H9 (cell line): ENCODE data around the gene LMBR1. TPM values are rescaled to one million over a fixed set of nuclear protein-coding genes. Genes with fewer than 3 reads are reported as not detected.
"Not testable (repeated sequence)": the region's sequence is repeated elsewhere in the genome, so short reads cannot be mapped to it uniquely, and the experiment has no call there.

Experiments used
- DNase-seq: peaks from one replicate; pipeline ENCODE4 v3.0.0-alpha.2; 2017
- H2AFZ ChIP-seq: one replicate; pipeline ENCODE4 v1.6.1; 2013; ENCODE audit warnings: mild to moderate bottlenecking, low read length, control low read depth, moderate library complexity
- H2AK5ac ChIP-seq: 2 replicates; pipeline ENCODE4 v1.6.1; 2013; ENCODE audit warnings: low read length, control low read depth, mixed read lengths; ENCODE audit not compliant: insufficient read length
- H2BK120ac ChIP-seq: one replicate; pipeline ENCODE4 v1.6.1; 2013; ENCODE audit warnings: low read depth, mild to moderate bottlenecking, low read length, control low read depth, inconsistent platforms; ENCODE audit not compliant: poor library complexity, severe bottlenecking
- H2BK12ac ChIP-seq: 2 replicates; pipeline ENCODE4 v1.6.1; 2013; ENCODE audit warnings: low read length, control low read depth, mixed read lengths, low read depth; ENCODE audit not compliant: insufficient read length
- H2BK15ac ChIP-seq: 2 replicates; pipeline ENCODE4 v1.6.1; 2013; ENCODE audit warnings: low read depth, low read length, control low read depth
- H2BK20ac ChIP-seq: one replicate; pipeline ENCODE4 v1.6.1; 2013; ENCODE audit warnings: low read depth, mild to moderate bottlenecking, low read length, control low read depth, inconsistent platforms; ENCODE audit not compliant: poor library complexity, severe bottlenecking
- H2BK5ac ChIP-seq: 2 replicates; pipeline ENCODE4 v1.6.1; 2013; ENCODE audit warnings: low read length, control low read depth, mixed read lengths; ENCODE audit not compliant: insufficient read length
- H3K14ac ChIP-seq: 2 replicates; pipeline ENCODE4 v1.6.1; 2013; ENCODE audit warnings: low read length, control low read depth; ENCODE audit not compliant: insufficient read depth
- H3K18ac ChIP-seq: 2 replicates; pipeline ENCODE4 v1.6.1; 2013; ENCODE audit warnings: low read depth, mild to moderate bottlenecking, mixed read lengths, low read length, control low read depth; ENCODE audit not compliant: insufficient read length
- H3K23ac ChIP-seq: 2 replicates; pipeline ENCODE4 v1.6.1; 2013; ENCODE audit warnings: low read length, control low read depth, mixed read lengths, low read depth; ENCODE audit not compliant: insufficient read length
- H3K23me2 ChIP-seq: 2 replicates; pipeline ENCODE4 v1.6.1; 2013; ENCODE audit warnings: low read depth, mild to moderate bottlenecking, mixed read lengths, low read length, control low read depth; ENCODE audit not compliant: insufficient read length, poor library complexity, severe bottlenecking
- H3K27ac ChIP-seq: 2 replicates; pipeline ENCODE4 v1.5.1; 2013; ENCODE audit warnings: low read length, control low read depth, mixed read lengths, low read depth; ENCODE audit not compliant: insufficient read length
- H3K27me3 ChIP-seq: 2 replicates; pipeline ENCODE4 v1.6.1; 2013; ENCODE audit warnings: low read length, control low read depth, inconsistent platforms; ENCODE audit not compliant: insufficient read depth
- H3K4ac ChIP-seq: 2 replicates; pipeline ENCODE4 v1.6.1; 2013; ENCODE audit warnings: low read depth, mild to moderate bottlenecking, control low read depth, inconsistent platforms, low read length, moderate library complexity
- H3K4me1 ChIP-seq: 2 replicates; pipeline ENCODE4 v1.6.1; 2013; ENCODE audit warnings: low read length, control low read depth, inconsistent platforms; ENCODE audit not compliant: insufficient read depth
- H3K4me2 ChIP-seq: 2 replicates; pipeline ENCODE4 v1.6.1; 2013; ENCODE audit warnings: low read length, control low read depth, mixed read lengths; ENCODE audit not compliant: insufficient read length, insufficient read depth
- H3K56ac ChIP-seq: 2 replicates; pipeline ENCODE4 v1.6.1; 2013; ENCODE audit warnings: low read depth, mild to moderate bottlenecking, mixed read lengths, low read length, control low read depth; ENCODE audit not compliant: insufficient read length
- H3K79me1 ChIP-seq: 2 replicates; pipeline ENCODE4 v1.6.1; 2013; ENCODE audit warnings: low read depth, mild to moderate bottlenecking, moderate library complexity, low read length, control low read depth, inconsistent platforms; ENCODE audit not compliant: insufficient read depth, poor library complexity, severe bottlenecking
- H3K79me2 ChIP-seq: 2 replicates; pipeline ENCODE4 v1.6.1; 2013; ENCODE audit warnings: low read length, control low read depth, inconsistent platforms; ENCODE audit not compliant: insufficient read depth
- H3K9ac ChIP-seq: 2 replicates; pipeline ENCODE4 v1.6.1; 2013; ENCODE audit warnings: low read length, control low read depth, mixed read lengths; ENCODE audit not compliant: insufficient read length; ENCODE audit errors: extremely low read depth
- H3K9me3 ChIP-seq: one replicate; pipeline ENCODE4 v1.6.1; 2013; ENCODE audit warnings: low read depth, low read length, inconsistent platforms; ENCODE audit not compliant: control insufficient read depth
- H3T11ph ChIP-seq: one replicate; pipeline ENCODE4 v1.6.1; 2013; ENCODE audit warnings: mild to moderate bottlenecking, low read length, control low read depth, inconsistent platforms
- H4K20me1 ChIP-seq: one replicate; pipeline ENCODE4 v1.6.1; 2013; ENCODE audit not compliant: control insufficient read depth, insufficient read length, insufficient read depth
- H4K5ac ChIP-seq: 2 replicates; pipeline ENCODE4 v1.6.1; 2013; ENCODE audit warnings: low read depth, mild to moderate bottlenecking, mixed read lengths, low read length, control low read depth; ENCODE audit not compliant: insufficient read length
- H4K8ac ChIP-seq: replicated peaks from 2 replicates; pipeline ENCODE4 v1.6.1; 2013; ENCODE audit warnings: low read length, control low read depth, mixed read lengths, low read depth; ENCODE audit not compliant: insufficient read length
- H4K91ac ChIP-seq: 2 replicates; pipeline ENCODE4 v1.6.1; 2013; ENCODE audit warnings: low read depth, mild to moderate bottlenecking, moderate library complexity, mixed read lengths, low read length, control low read depth; ENCODE audit not compliant: insufficient read length
- H3K27ac Mint-ChIP-seq, 3 experiments: 2 replicates in 2 of 3; 3 replicates in 1 of 3; pipeline ENCODE4 v1.8.0; 2020 to 2021; ENCODE audit warnings: mixed read lengths in 3 of 3, mild to moderate bottlenecking in 1 of 3, moderate library complexity in 1 of 3
- H3K27me3 Mint-ChIP-seq: 2 replicates; pipeline ENCODE4 v1.8.0; 2021; ENCODE audit warnings: low read depth, mild to moderate bottlenecking, moderate library complexity, mixed read lengths
- H3K36me3 Mint-ChIP-seq, 3 experiments: 2 replicates in 2 of 3; 3 replicates in 1 of 3; pipeline ENCODE4 v1.8.0; 2020 to 2021; ENCODE audit warnings: low read depth in 3 of 3, mixed read lengths in 3 of 3; ENCODE audit not compliant: insufficient read depth in 1 of 3
- H3K4me1 Mint-ChIP-seq, 2 experiments: 2 replicates each; pipeline ENCODE4 v1.8.0; 2020; ENCODE audit warnings: mixed read lengths in 2 of 2
- H3K4me3 Mint-ChIP-seq, 2 experiments: 2 replicates in 1 of 2; 3 replicates in 1 of 2; pipeline ENCODE4 v1.8.0; 2020 to 2021; ENCODE audit warnings: mild to moderate bottlenecking in 2 of 2, mixed read lengths in 2 of 2, moderate library complexity in 1 of 2
- H3K9me3 Mint-ChIP-seq, 2 experiments: 2 replicates in 1 of 2; 3 replicates in 1 of 2; pipeline ENCODE4 v1.8.0; 2020; ENCODE audit warnings: mild to moderate bottlenecking in 2 of 2, mixed read lengths in 2 of 2, moderate library complexity in 1 of 2
- WGBS: extraction: QIAGEN DNeasy Blood & Tissue Kit; methylation state at CpG from one replicate; pipeline ENCODE4 v1.1.7; 2013; ENCODE audit warnings: missing lambda C conversion rate, low lambda C conversion rate, mixed read lengths; ENCODE audit not compliant: insufficient read length; ENCODE audit errors: extremely low coverage; 5-methylcytosine and 5-hydroxymethylcytosine counted together
- total RNA-seq: library from RNA; stranded (reverse); gene quantifications from 2 replicates; pipeline ENCODE4 v1.2.1, GENCODE V29; 2021
- TF ChIP-seq, protein P1 (sequence below): fragments of 200-600 bp; sonication (generic); conservative IDR thresholded peaks from 3 replicates; pipeline ENCODE4 v1.8.0; 2021; ENCODE audit warnings: antibody characterized with exemption, mild to moderate bottlenecking

The LMBR1 gene
- total RNA-seq, 1 experiment from 2014 or later, result 62.3 TPM

DNA sequence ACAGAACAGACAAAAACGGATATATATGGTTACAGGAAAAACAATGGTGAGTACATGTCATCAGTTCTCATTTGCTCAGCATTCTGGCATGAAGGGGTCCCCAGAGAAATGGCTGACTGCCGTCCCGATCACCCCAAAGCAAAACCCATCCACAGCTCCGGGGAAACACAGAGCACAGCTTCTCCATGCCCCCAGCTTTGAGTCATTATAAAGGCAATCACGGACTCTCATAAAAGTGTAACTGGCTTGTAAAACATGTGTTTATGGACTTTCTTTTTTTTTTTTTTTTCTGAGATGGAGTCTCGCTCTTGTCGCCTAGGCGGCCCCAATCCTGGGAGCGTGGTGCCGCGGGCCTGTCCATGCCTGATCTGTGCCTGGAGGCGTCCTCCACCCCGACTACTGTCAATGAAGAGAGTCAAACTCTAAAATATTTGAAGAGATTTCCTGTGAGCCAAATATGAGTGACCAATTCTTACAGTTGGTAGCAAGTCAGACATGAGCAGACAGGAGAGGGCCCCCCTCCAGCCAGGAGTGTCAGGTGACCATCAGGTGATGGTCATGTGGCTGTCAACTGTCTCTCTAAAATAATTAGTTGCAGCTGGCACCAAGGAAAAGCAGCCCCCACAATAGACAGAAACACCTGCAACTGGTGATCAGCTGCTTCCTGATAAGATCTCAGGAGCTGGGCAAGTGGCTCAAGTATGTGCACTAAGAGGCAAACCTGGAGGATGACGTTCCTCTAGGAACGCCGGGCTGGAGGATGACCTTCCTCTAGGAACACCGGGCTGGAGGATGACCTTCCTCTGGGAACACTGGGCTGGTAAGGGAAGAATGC lies 34.8 kb upstream of the LMBR1 start:
- Histone ChIP-seq H2BK5ac (no peak overlapping the region), H4K91ac (no peak overlapping the region), H2BK15ac (no peak overlapping the region), H2AK5ac (no peak overlapping the region), H4K5ac (no peak overlapping the region), H3K27me3 (no peaks in the 10 kb centered on the region), H3K4me1 (no peaks in the 10 kb centered on the region), H3K79me1 (no peaks in the 10 kb centered on the region), H3K9me3 (no peaks in the 10 kb centered on the region), H3K23ac (no peak overlapping the region), H3T11ph (no peak overlapping the region), H3K4ac (no peak overlapping the region), H3K14ac (no peak overlapping the region), H3K27ac (no peak overlapping the region), H3K18ac (no peak overlapping the region), H4K8ac (no peak overlapping the region), H4K20me1 (no peaks in the 10 kb centered on the region), H3K4me2 (no peak overlapping the region), H2AFZ (no peak overlapping the region), H3K9ac (no peak overlapping the region), H2BK20ac (no peak overlapping the region), H2BK120ac (no peak overlapping the region), H2BK12ac (no peak overlapping the region), H3K56ac (no peak overlapping the region), H3K79me2 (no peaks in the 10 kb centered on the region), H3K23me2 (no peaks in the 10 kb centered on the region)
- no peak overlapping the region for H3K4me3 Mint-ChIP-seq
- no peak for DNase-seq
- peaks cover 6% of the 10 kb centered on the region in 2 experiments for H3K4me1 Mint-ChIP-seq
- no CpG with 5 or more reads among the region's 17 CpGs for WGBS
- H3K27ac Mint-ChIP-seq, result no peak overlapping the region
- TF ChIP-seq, protein P1, sequence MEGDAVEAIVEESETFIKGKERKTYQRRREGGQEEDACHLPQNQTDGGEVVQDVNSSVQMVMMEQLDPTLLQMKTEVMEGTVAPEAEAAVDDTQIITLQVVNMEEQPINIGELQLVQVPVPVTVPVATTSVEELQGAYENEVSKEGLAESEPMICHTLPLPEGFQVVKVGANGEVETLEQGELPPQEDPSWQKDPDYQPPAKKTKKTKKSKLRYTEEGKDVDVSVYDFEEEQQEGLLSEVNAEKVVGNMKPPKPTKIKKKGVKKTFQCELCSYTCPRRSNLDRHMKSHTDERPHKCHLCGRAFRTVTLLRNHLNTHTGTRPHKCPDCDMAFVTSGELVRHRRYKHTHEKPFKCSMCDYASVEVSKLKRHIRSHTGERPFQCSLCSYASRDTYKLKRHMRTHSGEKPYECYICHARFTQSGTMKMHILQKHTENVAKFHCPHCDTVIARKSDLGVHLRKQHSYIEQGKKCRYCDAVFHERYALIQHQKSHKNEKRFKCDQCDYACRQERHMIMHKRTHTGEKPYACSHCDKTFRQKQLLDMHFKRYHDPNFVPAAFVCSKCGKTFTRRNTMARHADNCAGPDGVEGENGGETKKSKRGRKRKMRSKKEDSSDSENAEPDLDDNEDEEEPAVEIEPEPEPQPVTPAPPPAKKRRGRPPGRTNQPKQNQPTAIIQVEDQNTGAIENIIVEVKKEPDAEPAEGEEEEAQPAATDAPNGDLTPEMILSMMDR, result no peak
- H3K36me3 Mint-ChIP-seq, result no peaks in the 10 kb centered on the region
- no peaks in the 10 kb centered on the region for H3K9me3 Mint-ChIP-seq
- H3K27me3 Mint-ChIP-seq, result peaks cover 12% of the 10 kb centered on the region

DNA sequence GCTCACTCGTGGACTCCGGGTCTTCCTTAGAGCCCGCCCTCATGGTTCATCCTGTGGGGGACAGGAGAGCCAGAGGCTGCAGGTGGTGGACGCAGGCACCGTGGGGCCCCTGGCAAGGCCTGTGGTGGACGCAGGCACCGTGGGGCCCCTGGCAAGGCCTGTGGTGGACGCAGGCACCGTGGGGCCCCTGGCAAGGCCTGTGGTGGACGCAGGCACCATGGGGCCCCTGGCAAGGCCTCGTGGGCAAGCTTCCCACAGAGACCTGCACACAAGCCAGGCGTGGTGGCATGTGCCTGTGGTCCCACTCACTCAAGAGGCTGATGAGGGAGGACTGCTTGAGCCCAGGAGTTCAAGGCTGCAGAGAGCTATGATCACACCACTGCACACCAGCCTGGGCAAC lies 32.8 kb upstream of the LMBR1 start:
- H3K23me2 ChIP-seq, H3K36me3 Mint-ChIP-seq, H3K27me3 ChIP-seq, H2AFZ ChIP-seq, H4K91ac ChIP-seq, H2BK12ac ChIP-seq, H3K4me1 Mint-ChIP-seq, H3K14ac ChIP-seq, H3K9me3 ChIP-seq, H3T11ph ChIP-seq, H2BK20ac ChIP-seq, H2BK15ac ChIP-seq, H2AK5ac ChIP-seq, H4K8ac ChIP-seq, H3K79me2 ChIP-seq, H3K23ac ChIP-seq, H3K9me3 Mint-ChIP-seq, H2BK5ac ChIP-seq, H3K4me3 Mint-ChIP-seq, H3K9ac ChIP-seq, H3K18ac ChIP-seq, H3K4me2 ChIP-seq, H3K27ac Mint-ChIP-seq, H2BK120ac ChIP-seq, H4K5ac ChIP-seq, H3K4ac ChIP-seq, DNase-seq, H3K56ac ChIP-seq, H3K27ac ChIP-seq, H3K4me1 ChIP-seq, H3K79me1 ChIP-seq, H4K20me1 ChIP-seq: not testable (repeated sequence)
- WGBS, result no CpG with 5 or more reads among the region's 12 CpGs
- H3K27me3 Mint-ChIP-seq, result peaks cover 12% of the 10 kb centered on the region
